SH-SY5Y (cell line): ENCODE measurements around the gene ATAD2B.

ENCODE experiments used
- GATA2 ChIP-seq: IDR thresholded peaks from 2 replicates; pipeline ENCODE4 v1.6.1; 2011; ENCODE audit warnings: mild to moderate bottlenecking, low read depth, low read length
- GATA3 ChIP-seq: IDR thresholded peaks from 2 replicates; pipeline ENCODE4 v1.6.1; 2011; ENCODE audit warnings: low read depth, mild to moderate bottlenecking, low read length, moderate library complexity

The ATAD2B gene

GRCh38 chr2:23803965-23804542, 122.9 kb downstream of the ATAD2B start:
- TF ChIP-seq GATA3 (no peak), GATA2 (no peak)

- TF ChIP-seq GATA3 (no peak), GATA2 (no peak)
Observed at GRCh38 chr2:23803264-23803964, 123.5 kb downstream of the ATAD2B start.

GRCh38 chr2:23801396-23801795, 125.5 kb downstream of the ATAD2B start:
- no peak for TF ChIP-seq GATA2
- no peak for TF ChIP-seq GATA3

DNA sequence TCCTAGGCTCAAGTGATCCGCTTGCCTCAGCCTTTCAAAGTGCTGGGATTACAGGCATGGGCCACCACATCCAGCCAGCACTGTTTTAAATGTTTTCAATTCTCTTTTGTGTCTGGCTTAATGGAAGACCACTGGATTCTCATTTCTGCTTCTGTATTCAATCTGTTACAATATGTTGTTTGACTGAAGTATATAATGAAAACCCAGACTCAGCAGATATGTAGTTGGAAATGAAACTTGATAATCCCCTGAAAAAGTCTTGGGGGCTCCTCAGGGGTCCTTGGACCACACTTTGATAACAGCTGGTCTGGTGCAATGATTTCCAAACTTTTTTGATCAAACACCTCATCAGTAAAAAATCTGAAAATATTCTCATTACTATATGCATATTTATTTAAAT, 132.7 kb downstream of the ATAD2B start:
- no peak for TF ChIP-seq GATA3
- no peak for TF ChIP-seq GATA2

- TF ChIP-seq GATA3, result no peak
- no peak for TF ChIP-seq GATA2
Observed at GRCh38 chr2:23793476-23793875, 133.4 kb downstream of the ATAD2B start.

- TF ChIP-seq GATA3 (no peak), GATA2 (no peak)
Observed at GRCh38 chr2:23791030-23791429, 135.9 kb downstream of the ATAD2B start.

GRCh38 chr2:23789012-23789411, 137.9 kb downstream of the ATAD2B start:
- TF ChIP-seq GATA3 (no peak), GATA2 (no peak)

GRCh38 chr2:23788100-23788499, 138.8 kb downstream of the ATAD2B start:
- TF ChIP-seq GATA3 (no peak), GATA2 (no peak)

- TF ChIP-seq GATA3 (no peak), GATA2 (no peak)
Observed at GRCh38 chr2:23784971-23785370, 142.0 kb downstream of the ATAD2B start.

- TF ChIP-seq GATA3, result no peak
- TF ChIP-seq GATA2, result no peak
Observed at GRCh38 chr2:23782646-23783045, 144.3 kb downstream of the ATAD2B start.

DNA sequence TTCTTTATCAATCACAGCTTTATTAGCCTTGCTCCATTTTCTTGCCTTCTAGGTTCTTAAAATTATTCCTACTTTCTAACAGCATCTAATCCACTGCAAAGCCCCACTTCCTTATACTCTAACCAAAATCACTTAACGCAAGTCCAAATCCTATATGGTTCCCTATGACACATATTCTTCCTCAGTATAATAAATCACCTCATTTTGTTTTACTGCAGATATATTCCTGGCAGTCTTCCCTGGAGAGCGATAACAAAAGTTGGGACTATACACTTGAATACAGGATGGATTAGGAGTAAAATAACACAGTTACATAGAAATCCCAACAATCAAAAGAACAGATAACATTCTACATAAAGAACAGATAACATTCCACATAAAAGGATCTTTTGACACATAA, 144.8 kb downstream of the ATAD2B start:
- no peak for TF ChIP-seq GATA2
- TF ChIP-seq GATA3, result no peak

- TF ChIP-seq GATA2 (no peak), GATA3 (peak; percentile 22; the same call in 1 of the 2 replicates)
Observed at GRCh38 chr2:23777826-23778225, 149.1 kb downstream of the ATAD2B start.

DNA sequence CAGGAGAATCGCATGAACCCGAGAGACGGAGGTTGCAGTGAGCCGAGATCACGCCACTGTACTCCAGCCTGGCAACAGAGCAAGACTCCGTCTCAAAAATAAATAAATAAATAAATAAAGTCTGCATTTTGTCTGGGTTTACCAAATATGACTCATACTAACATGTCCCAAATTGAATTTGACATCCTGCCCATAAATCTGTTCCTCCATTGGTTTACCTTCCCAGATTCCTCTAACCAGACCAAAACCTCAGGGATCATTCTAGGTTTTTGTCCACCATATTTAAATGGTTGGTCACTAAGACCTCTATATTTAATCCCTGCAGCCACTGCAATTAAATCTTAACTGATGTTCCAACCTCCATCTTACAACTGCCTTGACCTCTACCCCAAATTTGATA, 150.9 kb downstream of the ATAD2B start:
- TF ChIP-seq GATA3, result no peak
- TF ChIP-seq GATA2, result no peak

DNA sequence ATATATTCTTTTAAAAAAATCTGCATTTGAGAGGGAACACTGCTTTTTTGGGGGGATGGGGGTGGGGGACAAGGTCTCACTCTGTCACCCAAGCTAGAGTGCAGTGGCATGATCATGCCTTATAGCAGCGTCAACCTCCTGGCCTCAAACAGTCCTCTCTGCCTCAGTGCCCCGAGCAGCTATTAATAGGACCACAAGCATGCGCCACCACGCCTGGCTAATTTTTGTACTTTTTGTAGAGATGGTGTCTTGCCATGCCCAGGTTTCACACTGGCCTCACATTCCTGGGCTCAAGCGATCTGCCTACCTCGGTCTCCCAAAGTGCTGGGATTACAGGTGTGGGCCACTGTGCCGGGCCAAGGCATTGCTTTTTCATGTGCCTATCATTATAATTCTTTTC, 154.2 kb downstream of the ATAD2B start:
- TF ChIP-seq GATA2 (no peak), GATA3 (no peak)

GRCh38 chr2:23772056-23772455, 154.9 kb downstream of the ATAD2B start:
- TF ChIP-seq GATA3, result no peak
